ENCODE measurements around the gene ARSG. TPM values are rescaled to one million over a fixed set of nuclear protein-coding genes. Genes with fewer than 3 reads are reported as not detected.

ARSG gene
- total and polyA plus RNA-seq, 2 of the 13 experiments (the other 11 are each of a cell fraction or from before 2014, with no cell fraction given), result 3.7 to 15.2 TPM

DNA sequence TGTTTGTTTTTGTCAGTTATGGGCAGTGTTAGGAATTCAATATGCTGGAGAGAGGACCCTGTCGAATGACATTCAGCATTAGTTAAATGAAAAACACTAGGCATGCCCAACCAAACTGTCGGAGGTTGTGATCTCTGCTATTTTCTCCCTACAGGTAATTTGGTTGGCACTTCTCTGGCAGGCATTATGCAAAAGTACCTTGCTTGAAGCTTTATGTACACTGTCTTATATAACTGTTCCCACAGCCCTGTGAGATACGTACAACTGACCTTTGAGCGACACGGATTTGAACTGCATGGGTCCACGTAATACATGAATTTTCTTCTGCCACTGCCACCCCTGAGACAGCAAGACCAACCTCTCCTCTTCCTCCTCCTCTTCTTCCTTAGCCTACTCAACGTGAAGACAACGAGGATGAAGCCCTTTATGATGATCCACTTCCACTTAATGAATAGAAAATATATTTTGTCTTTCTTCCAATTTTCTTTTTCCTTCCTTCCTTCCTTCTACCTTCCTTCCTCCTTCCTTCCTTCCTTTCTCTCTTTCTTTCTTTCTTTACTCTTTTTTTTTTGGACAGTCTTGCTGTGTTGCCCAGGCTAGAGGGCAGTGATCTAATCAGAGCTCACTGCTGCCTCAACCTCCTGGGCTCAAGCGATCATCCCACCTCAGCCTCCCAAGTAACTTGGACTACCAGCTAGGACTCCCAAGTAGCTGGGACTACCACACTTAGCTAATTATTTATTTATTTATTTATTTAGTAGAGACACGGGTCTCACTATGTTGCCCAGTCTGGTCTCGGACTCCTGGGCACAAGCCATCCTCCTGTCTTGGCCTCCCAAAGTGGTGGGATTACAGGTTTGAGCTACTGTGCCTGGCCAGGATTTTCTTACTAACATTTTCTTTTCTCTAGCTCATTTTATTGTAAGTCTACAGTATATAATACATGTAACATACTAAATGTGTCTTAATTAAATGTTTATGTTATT is 88.7 kb downstream of the ARSG start (continued):
- TF ChIP-seq AFF4 (CRISPR knock-in tag; IDR thresholded peaks at IDR 0.05) (peak; percentile 74; the same call in 1 of the 2 replicates), SETDB1 (CRISPR knock-in tag; IDR thresholded peaks at IDR 0.05; ENCODE audit: borderline replicate concordance) (no peak), MYNN (CRISPR knock-in tag; IDR thresholded peaks at IDR 0.05; ENCODE audit: low read depth) (no peak), ZNF773 (CRISPR knock-in tag; IDR thresholded peaks at IDR 0.05; ENCODE audit: borderline replicate concordance) (no peak), ATF4 (CRISPR knock-in tag; IDR thresholded peaks at IDR 0.05) (peak in 1 of 2 experiments; percentile 28; a peak in 1 of 4 replicates), ZFP41 (CRISPR knock-in tag; IDR thresholded peaks at IDR 0.05; ENCODE audit: borderline replicate concordance) (no peak), GABPA (IDR thresholded peaks at IDR 0.05; ENCODE audit: low read depth, low read length) (no peak), GABPA (CRISPR knock-in tag; IDR thresholded peaks at IDR 0.05; ENCODE audit: low read depth) (no peak), RELA (CRISPR knock-in tag; IDR thresholded peaks at IDR 0.05) (no peak), NCOA2 (CRISPR knock-in tag; IDR thresholded peaks at IDR 0.05) (peak; percentile 71; the same call in 1 of the 2 replicates), ZNF891 (CRISPR knock-in tag; IDR thresholded peaks at IDR 0.05) (no peak), ZFP82 (CRISPR knock-in tag; IDR thresholded peaks at IDR 0.05; ENCODE audit: borderline replicate concordance) (no peak), AKNA (CRISPR knock-in tag; IDR thresholded peaks at IDR 0.05; ENCODE audit: borderline replicate concordance) (no peak), TBL1XR1 (IDR thresholded peaks at IDR 0.05; ENCODE audit: borderline replicate concordance, low read length, partially characterized antibody) (peak; percentile 69), NKX3-1 (CRISPR knock-in tag; IDR thresholded peaks at IDR 0.05) (no peak), ISL2 (CRISPR knock-in tag; IDR thresholded peaks at IDR 0.05) (peak; percentile 68)
- TF ChIP-seq, protein P1, sequence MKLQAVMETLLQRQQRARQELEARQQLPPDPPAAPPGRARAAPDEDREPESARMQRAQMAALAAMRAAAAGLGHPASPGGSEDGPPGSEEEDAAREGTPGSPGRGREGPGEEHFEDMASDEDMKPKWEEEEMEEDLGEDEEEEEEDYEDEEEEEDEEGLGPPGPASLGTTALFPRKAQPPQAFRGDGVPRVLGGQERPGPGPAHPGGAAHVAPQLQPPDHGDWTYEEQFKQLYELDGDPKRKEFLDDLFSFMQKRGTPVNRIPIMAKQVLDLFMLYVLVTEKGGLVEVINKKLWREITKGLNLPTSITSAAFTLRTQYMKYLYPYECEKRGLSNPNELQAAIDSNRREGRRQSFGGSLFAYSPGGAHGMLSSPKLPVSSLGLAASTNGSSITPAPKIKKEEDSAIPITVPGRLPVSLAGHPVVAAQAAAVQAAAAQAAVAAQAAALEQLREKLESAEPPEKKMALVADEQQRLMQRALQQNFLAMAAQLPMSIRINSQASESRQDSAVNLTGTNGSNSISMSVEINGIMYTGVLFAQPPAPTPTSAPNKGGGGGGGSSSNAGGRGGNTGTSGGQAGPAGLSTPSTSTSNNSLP (IDR thresholded peaks at IDR 0.05; ENCODE audit: low read depth, low read length), result no peak
